ENCODE data around the gene DOCK3. TPM values are rescaled to one million over a fixed set of nuclear protein-coding genes. Genes with fewer than 3 reads are reported as not detected.

DOCK3 gene
- total and polyA plus RNA-seq, 2 donors from 2014 or later: 0.49 to 0.54 TPM

- Histone ChIP-seq H3K9me3 (ENCODE audit: control insufficient read depth in 2 of 3, insufficient read depth in 1 of 3, low read length in 3 of 3) (peaks cover 0 to 5% (median 0%) of the 10 kb centered on the region in 3 donors), H3K9ac (ENCODE audit: low read length in 3 of 3) (no peak overlapping the region)
- no peak for FAIRE-seq
Measured at GRCh38 chr3:50737193-50737905, 62.6 kb downstream of the DOCK3 start.

GRCh38 chr3:50737906-50738598 lies 63.3 kb downstream of the DOCK3 start:
- no peak overlapping the region for H3K4me3 ChIP-seq (ENCODE audit: low read length in 3 of 3)

More at GRCh38 chr3:50737193-50737905, 62.6 kb downstream of the DOCK3 start:
- intact Hi-C loops (cut with DNase I): no loop called here
- H3K27ac ChIP-seq (ENCODE audit: low read depth in 2 of 2, low read length in 2 of 2): no peak overlapping the region
- no peaks in the 10 kb centered on the region for H3K27me3 ChIP-seq (ENCODE audit: control insufficient read depth, insufficient read depth, low read length)
- no peak for DNase-seq
- H3K4me3 ChIP-seq (ENCODE audit: low read length in 3 of 3): no peak overlapping the region
- no peaks in the 10 kb centered on the region for H3K36me3 ChIP-seq (ENCODE audit: control insufficient read depth in 2 of 3, insufficient read depth in 3 of 3, low read length in 3 of 3)
- H3K4me1 ChIP-seq (ENCODE audit: control insufficient read depth in 2 of 3, insufficient read depth in 2 of 3, low read depth in 1 of 3, low read length in 3 of 3): no peaks in the 10 kb centered on the region
- TF ChIP-seq CTCF (IDR thresholded peaks at IDR 0.05; ENCODE audit: borderline replicate concordance, extremely low read depth, insufficient read depth): no peak

GRCh38 chr3:50743643-50744042 lies 68.9 kb downstream of the DOCK3 start:
- Histone ChIP-seq H3K9me3 (ENCODE audit: control insufficient read depth in 2 of 3, insufficient read depth in 1 of 3, low read length in 3 of 3) (no peaks in the 10 kb centered on the region), H3K36me3 (ENCODE audit: control insufficient read depth in 2 of 3, insufficient read depth in 3 of 3, low read length in 3 of 3) (no peaks in the 10 kb centered on the region), H3K27ac (ENCODE audit: low read depth in 2 of 2, low read length in 2 of 2) (no peak overlapping the region), H3K27me3 (ENCODE audit: control insufficient read depth, insufficient read depth, low read length) (no peaks in the 10 kb centered on the region), H3K9ac (ENCODE audit: low read length in 3 of 3) (no peak overlapping the region), H3K4me3 (ENCODE audit: low read length in 3 of 3) (no peak overlapping the region), H3K4me1 (ENCODE audit: control insufficient read depth in 2 of 3, insufficient read depth in 2 of 3, low read depth in 1 of 3, low read length in 3 of 3) (no peaks in the 10 kb centered on the region)
- peak in 1 of 5 donors; percentile 0 for DNase-seq
- intact Hi-C loops (cut with DNase I): no loop called here
- FAIRE-seq: no peak
- TF ChIP-seq CTCF (IDR thresholded peaks at IDR 0.05; ENCODE audit: borderline replicate concordance, extremely low read depth, insufficient read depth): no peak

More at GRCh38 chr3:50737906-50738598, 63.3 kb downstream of the DOCK3 start:
- FAIRE-seq (no peak), DNase-seq (no peak)
- Histone ChIP-seq H3K9ac (ENCODE audit: low read length in 3 of 3) (no peak overlapping the region), H3K36me3 (ENCODE audit: control insufficient read depth in 2 of 3, insufficient read depth in 3 of 3, low read length in 3 of 3) (no peaks in the 10 kb centered on the region), H3K27me3 (ENCODE audit: control insufficient read depth, insufficient read depth, low read length) (no peaks in the 10 kb centered on the region), H3K27ac (ENCODE audit: low read depth in 2 of 2, low read length in 2 of 2) (no peak overlapping the region), H3K9me3 (ENCODE audit: control insufficient read depth in 2 of 3, insufficient read depth in 1 of 3, low read length in 3 of 3) (peaks cover 0 to 5% (median 0%) of the 10 kb centered on the region in 3 donors), H3K4me1 (ENCODE audit: control insufficient read depth in 2 of 3, insufficient read depth in 2 of 3, low read depth in 1 of 3, low read length in 3 of 3) (no peaks in the 10 kb centered on the region)
- TF ChIP-seq CTCF (IDR thresholded peaks at IDR 0.05; ENCODE audit: borderline replicate concordance, extremely low read depth, insufficient read depth): no peak
- intact Hi-C loops (cut with DNase I): no loop called here

Measured in kidney (tissue), 14 donors.